Ovary (tissue), 9 donors: ENCODE results near the gene OLFML2B. TPM values are rescaled to one million over a fixed set of nuclear protein-coding genes. Genes with fewer than 3 reads are reported as not detected.

Experiments used
- DNase-seq, 5 donors: peaks; one replicate each; pipeline ENCODE4 v3.0.0-alpha.2; 2019 to 2020
- H3K27ac ChIP-seq, 2 donors: fragments of 200-600 bp; one replicate each; pipeline versions ENCODE4 v1.5.1 to v1.8.0; 2019 to 2022
- H3K27me3 ChIP-seq: fragments of 200-600 bp; one replicate; pipeline ENCODE4 v1.8.0; 2022
- H3K36me3 ChIP-seq: fragments of 200-600 bp; sonication (generic); one replicate; pipeline ENCODE4 v1.5.1; 2019
- H3K4me1 ChIP-seq: one replicate; pipeline ENCODE4 v1.8.1; 2013; ENCODE audit warnings: mild to moderate bottlenecking, moderate library complexity; ENCODE audit not compliant: insufficient read depth
- H3K4me3 ChIP-seq: fragments of 200-600 bp; sonication (generic); one replicate; pipeline ENCODE4 v1.5.1; 2017
- H3K9me3 ChIP-seq, 2 donors: fragments of 200-600 bp in 1 of 2; sonication (generic) in 1 of 2; one replicate each; pipeline versions ENCODE4 v1.5.1 to v1.8.1; 2013 to 2019; ENCODE audit warnings: mild to moderate bottlenecking in 1 of 2, moderate library complexity in 1 of 2
- EP300 ChIP-seq: sonication (generic); formaldehyde crosslinking; IDR thresholded peaks from one replicate; pipeline ENCODE4 v1.6.1; 2017; ENCODE audit warnings: antibody characterized with exemption
- POLR2A ChIP-seq: fragments of 450-650 bp; IDR thresholded peaks from one replicate; pipeline ENCODE4 v1.6.1; 2017; ENCODE audit warnings: antibody characterized with exemption, mild to moderate bottlenecking, moderate library complexity
- WGBS, 3 donors: extraction: QIAGEN DNeasy Blood & Tissue Kit in 1 of 3; methylation state at CpG; one replicate each; pipeline versions ENCODE4 v1.1.5 to v1.1.7; 2013 to 2017; 5-methylcytosine and 5-hydroxymethylcytosine counted together
- intact Hi-C, 4 donors: fragments of 100-400 bp; cut with DNase I; formaldehyde crosslinking; loops; one replicate each; pipeline versions ENCODE4 v1.11.0 to v1.15.1; 2022 to 2023
- polyA plus RNA-seq, 2 donors: library from polyadenylated mRNA; stranded (reverse); fragments of 200-250 nt in 1 of 2; fragments of 350-450 nt in 1 of 2; fragmentation: Illumina TruSeq in 1 of 2; extraction: RNeasy Lipid Tissue Mini Kit (QIAGEN cat#74804) in 1 of 2; gene quantifications; one replicate each; pipeline ENCODE4 v1.2.3, GENCODE V29; 2013 to 2014
- total RNA-seq, 7 donors: library from RNA; depleted of rRNA in 2 of 7; stranded (reverse); fragments of >200 nt in 2 of 7; fragmentation: NEBNext Ultra II Directional in 3 of 7; extraction: Animal tissue kit (Norgen Biotek cat#: 25700) in 3 of 7; gene quantifications; one replicate each; pipeline versions ENCODE4 v1.1.0 to v1.2.4, GENCODE V29; 2016 to 2023
- TF ChIP-seq, protein P1 (sequence below), 3 donors: fragments of 450-650 bp in 2 of 3; fragments of 200-600 bp in 1 of 3; IDR thresholded peaks; one replicate each; pipeline versions ENCODE4 v1.5.1 to v1.8.0; 2016 to 2022; ENCODE audit warnings: antibody characterized with exemption in 3 of 3, mild to moderate bottlenecking in 1 of 3
- donor health status: DM: no; HTN: no; CAD: no; lungs with moderate emphysema.
- donor health status: DM: no; HTN: no; CAD: no.
- donor health status: Bipolar disorder and iron deficiency.
- donor health status: DM: yes; HTN: yes; CAD: no.
- donor health status: DM: no; HTN: no; CAD: no.
- donor health status: DM: yes; HTN: yes; CAD: no.

Gene OLFML2B
- total and polyA plus RNA-seq, 9 donors: 1.0 to 37.6 (median 5.1) TPM

GRCh38 chr1:161933592-161934588 is 89.8 kb downstream of the OLFML2B start:
- H3K27ac ChIP-seq: no peak overlapping the region
- no peak for TF ChIP-seq POLR2A
- TF ChIP-seq EP300: no peak
- TF ChIP-seq, protein P1, sequence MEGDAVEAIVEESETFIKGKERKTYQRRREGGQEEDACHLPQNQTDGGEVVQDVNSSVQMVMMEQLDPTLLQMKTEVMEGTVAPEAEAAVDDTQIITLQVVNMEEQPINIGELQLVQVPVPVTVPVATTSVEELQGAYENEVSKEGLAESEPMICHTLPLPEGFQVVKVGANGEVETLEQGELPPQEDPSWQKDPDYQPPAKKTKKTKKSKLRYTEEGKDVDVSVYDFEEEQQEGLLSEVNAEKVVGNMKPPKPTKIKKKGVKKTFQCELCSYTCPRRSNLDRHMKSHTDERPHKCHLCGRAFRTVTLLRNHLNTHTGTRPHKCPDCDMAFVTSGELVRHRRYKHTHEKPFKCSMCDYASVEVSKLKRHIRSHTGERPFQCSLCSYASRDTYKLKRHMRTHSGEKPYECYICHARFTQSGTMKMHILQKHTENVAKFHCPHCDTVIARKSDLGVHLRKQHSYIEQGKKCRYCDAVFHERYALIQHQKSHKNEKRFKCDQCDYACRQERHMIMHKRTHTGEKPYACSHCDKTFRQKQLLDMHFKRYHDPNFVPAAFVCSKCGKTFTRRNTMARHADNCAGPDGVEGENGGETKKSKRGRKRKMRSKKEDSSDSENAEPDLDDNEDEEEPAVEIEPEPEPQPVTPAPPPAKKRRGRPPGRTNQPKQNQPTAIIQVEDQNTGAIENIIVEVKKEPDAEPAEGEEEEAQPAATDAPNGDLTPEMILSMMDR (IDR thresholded peaks at IDR 0.05): no peak
- intact Hi-C loops: no loop called here
- WGBS, 3 donors: 79 to 83% (median 80%) methylated on average over 6 of the region's 6 CpGs
- peaks cover 2% of the 10 kb centered on the region for H3K4me1 ChIP-seq
- no peaks in the 10 kb centered on the region for H3K27me3 ChIP-seq
- no peaks in the 10 kb centered on the region for H3K36me3 ChIP-seq
- no peaks in the 10 kb centered on the region for H3K9me3 ChIP-seq
- no peak overlapping the region for H3K4me3 ChIP-seq
- DNase-seq: no peak

Other genes with a start within 250 kb of the OLFML2B start
- 1 to 10 TPM in 5 of 7 donors, under 1 TPM in 2; 0.72 to 4.4 (median 1.5) TPM for gene NOS1AP, start 45.8 kb upstream of the OLFML2B start, total RNA-seq
- gene NOS1AP, start 45.8 kb upstream of the OLFML2B start, polyA plus RNA-seq: 1 to 10 TPM in 1 of 2 donors, under 1 TPM in 1; 0.50 to 1.8 TPM